SU-DHL-6 (cell line): ENCODE data around the gene DNAH14.

Experiments used
- EZH2phosphoT487 ChIP-seq: fragments of 200-600 bp; sonication (generic), shearing (Covaris generic); conservative IDR thresholded peaks from 2 replicates; pipeline ENCODE4 v1.6.1; 2018; ENCODE audit warnings: mild to moderate bottlenecking, antibody characterized with exemption, low read length, moderate library complexity, mixed read lengths
- TF ChIP-seq, protein P1 (sequence below): fragments of 200-600 bp; sonication (generic); IDR thresholded peaks from one replicate; pipeline ENCODE4 v1.5.1; 2017; ENCODE audit warnings: antibody characterized with exemption, mild to moderate bottlenecking, low read length, moderate library complexity; ENCODE audit not compliant: insufficient read depth, poor library complexity, severe bottlenecking

DNA sequence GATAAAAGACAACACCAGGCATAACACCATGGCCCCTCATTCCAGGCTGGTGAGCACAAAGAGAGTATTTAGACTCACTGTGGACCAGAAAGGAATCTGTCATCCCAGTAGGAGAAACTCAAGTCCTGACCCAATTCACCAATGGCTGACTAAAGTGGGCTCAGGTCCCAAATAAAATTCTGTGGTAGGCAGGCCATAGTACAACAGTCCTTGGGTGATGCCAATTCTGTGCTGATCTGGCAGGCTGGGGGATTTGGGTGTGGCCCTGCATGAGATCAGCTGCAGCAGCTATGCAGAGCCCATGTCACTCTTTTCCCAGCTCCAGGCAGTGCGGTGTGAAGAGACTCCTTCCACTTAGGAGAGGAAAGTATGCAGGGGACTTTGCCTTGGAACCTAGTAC lies 253.2 kb downstream of the DNAH14 start:
- TF ChIP-seq, protein P1, sequence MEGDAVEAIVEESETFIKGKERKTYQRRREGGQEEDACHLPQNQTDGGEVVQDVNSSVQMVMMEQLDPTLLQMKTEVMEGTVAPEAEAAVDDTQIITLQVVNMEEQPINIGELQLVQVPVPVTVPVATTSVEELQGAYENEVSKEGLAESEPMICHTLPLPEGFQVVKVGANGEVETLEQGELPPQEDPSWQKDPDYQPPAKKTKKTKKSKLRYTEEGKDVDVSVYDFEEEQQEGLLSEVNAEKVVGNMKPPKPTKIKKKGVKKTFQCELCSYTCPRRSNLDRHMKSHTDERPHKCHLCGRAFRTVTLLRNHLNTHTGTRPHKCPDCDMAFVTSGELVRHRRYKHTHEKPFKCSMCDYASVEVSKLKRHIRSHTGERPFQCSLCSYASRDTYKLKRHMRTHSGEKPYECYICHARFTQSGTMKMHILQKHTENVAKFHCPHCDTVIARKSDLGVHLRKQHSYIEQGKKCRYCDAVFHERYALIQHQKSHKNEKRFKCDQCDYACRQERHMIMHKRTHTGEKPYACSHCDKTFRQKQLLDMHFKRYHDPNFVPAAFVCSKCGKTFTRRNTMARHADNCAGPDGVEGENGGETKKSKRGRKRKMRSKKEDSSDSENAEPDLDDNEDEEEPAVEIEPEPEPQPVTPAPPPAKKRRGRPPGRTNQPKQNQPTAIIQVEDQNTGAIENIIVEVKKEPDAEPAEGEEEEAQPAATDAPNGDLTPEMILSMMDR, result no peak
- TF ChIP-seq EZH2phosphoT487, result no peak
